Measurements from ENCODE around the gene PIP5KL1.

PIP5KL1 gene

GRCh38 chr9:127977009-127977883 lies 46.7 kb upstream of the PIP5KL1 start:
- H3K4me3 ChIP-seq (replicated peaks in 1 of 2; ENCODE audit: low read depth in 2 of 2, low read length in 2 of 2): peak overlapping the region; percentile 25 to 37
- TF ChIP-seq CTCF (IDR thresholded peaks at IDR 0.05; ENCODE audit: low read depth, low read length): no peak
- DNase-seq (ENCODE audit: low read depth in 2 of 2): no peak

DNA sequence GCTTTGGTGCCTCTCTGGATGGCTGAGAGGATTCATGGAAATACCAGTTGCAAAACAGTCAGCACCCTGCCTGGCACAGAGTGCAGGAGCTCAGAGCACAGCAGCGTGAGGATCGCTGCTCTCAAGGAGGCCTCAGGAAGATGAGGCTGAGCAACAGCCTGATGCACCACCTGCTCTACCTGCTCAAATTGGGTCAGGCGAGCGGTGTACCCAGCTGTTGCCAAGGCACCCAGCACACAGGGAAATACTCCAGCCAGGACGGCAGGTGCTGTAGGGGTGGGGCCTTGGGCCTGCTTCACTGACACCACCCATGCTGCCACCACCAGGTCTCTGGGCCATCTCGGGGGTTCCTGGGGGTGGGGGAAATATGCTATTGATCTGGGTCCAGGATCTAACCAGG lies 45.9 kb upstream of the PIP5KL1 start:
- no peak overlapping the region for H3K4me3 ChIP-seq (replicated peaks in 1 of 2; ENCODE audit: low read depth in 2 of 2, low read length in 2 of 2)
- no peak for TF ChIP-seq CTCF (IDR thresholded peaks at IDR 0.05; ENCODE audit: low read depth, low read length)
- DNase-seq (ENCODE audit: low read depth in 2 of 2): no peak

DNA sequence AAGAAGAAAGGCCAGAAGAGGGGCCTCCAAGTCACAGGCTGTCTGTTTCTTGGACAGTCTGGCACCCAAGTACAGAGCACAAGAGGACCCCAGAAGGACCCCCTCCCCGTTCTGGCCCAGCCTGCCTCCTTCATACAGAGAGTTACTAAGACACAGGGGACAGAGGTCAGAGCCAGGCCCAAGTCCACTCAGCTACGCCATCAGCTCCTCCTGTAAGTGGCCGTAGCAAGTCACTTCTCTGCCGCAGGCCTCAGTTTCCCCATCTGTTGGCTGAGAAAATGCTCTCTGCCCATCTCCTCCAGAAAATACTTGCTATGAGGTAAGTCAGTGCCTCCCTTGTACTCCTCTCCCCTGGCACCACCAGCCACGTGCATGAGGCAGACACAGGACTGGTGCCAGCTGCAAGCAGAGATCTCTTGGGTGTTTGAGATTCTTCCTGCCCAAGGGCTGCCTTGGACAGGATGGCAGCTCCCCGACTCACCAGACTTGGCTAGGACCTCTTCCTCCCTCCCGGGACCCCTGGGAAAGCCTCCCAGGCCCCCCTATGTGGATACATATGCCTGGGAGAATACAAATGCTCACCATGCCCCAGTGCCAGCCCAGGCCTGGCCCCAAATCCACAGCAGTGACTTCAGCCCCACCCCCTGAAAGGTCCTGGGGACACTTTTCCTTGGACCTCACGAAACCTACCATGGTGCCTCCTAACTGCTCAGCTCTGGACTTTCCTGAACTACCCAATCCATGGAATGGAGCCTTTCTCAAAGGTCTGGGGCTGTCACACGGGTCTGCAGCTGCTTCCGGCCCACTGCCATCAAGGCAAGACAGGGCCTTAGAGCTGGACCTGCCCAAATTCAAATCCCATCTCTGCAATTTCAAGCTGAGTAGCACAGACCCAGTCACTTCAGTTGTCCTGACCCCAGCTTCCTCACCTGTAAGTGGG lies 45.1 kb upstream of the PIP5KL1 start:
- no peak for DNase-seq (ENCODE audit: low read depth in 2 of 2)
- H3K4me3 ChIP-seq (replicated peaks in 1 of 2; ENCODE audit: low read depth in 2 of 2, low read length in 2 of 2): no peak overlapping the region
- TF ChIP-seq CTCF (IDR thresholded peaks at IDR 0.05; ENCODE audit: low read depth, low read length): no peak

DNA sequence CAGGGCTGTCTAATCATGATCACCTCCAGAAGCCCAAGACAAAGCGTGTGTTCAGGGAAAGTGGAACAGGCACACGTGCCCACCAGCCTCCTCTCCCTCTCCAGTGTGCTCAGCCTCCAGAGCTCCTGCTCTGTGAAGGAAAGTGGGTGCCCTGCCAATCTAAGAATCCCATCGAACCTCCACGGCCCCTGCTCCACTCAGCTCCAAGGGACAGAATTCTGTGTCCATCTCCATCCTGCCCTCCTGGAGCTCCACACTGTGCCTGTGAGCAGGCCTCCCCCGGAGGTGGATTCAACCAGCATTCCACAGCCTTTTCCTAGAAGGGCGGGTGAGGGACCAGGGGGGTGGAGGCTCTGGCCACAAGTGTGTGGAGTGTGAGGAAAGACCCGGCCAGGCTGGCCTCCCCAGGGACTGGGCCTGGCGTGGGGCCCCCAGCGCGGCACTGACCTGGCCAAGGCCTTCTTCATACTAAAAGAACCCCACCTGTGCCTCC lies 44.2 kb upstream of the PIP5KL1 start:
- peak in 1 of 2 donors; percentile 56 for DNase-seq (ENCODE audit: low read depth in 2 of 2)
- no peak overlapping the region for H3K4me3 ChIP-seq (replicated peaks in 1 of 2; ENCODE audit: low read depth in 2 of 2, low read length in 2 of 2)

DNA sequence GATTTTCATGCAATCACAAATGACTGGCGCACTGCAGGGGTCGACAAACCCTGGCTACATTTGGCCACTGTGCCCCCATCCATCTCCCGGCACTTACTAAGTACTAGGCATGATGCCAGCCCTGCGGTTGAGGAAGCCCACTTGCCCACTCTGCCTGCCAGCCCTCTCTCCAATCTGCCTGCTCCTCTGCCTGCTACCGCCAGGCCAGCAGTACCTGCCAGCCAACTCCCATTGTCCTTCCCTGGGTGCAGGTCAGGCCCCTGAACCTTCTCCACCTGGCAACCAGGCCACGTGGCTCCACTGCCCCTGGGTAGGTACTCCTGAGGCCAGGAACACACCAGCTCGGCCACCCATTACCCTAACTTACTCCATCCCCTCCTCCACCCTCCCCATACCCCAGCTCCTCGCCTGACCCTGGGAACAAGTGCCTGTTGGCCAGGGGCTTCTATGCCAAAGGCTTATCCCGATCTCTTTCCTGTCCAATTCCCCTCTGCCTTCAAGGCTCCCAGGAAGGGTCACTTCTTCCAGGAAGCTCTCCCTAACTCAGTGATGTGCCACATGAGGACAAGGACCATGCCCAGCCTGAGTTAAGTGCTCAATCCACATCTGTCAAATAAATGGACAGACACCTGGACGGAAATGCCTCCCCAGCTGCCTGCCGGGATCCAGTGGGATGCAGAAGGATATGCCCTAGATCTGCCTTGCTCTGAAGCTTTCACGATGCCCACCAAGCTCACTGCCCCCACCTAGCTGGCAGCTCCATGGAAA lies 43.6 kb upstream of the PIP5KL1 start:
- no peak overlapping the region for H3K4me3 ChIP-seq (replicated peaks in 1 of 2; ENCODE audit: low read depth in 2 of 2, low read length in 2 of 2)
- TF ChIP-seq CTCF (IDR thresholded peaks at IDR 0.05; ENCODE audit: low read depth, low read length): no peak
- DNase-seq (ENCODE audit: low read depth in 2 of 2): no peak

More for the DNA sequence above, 44.2 kb upstream of the PIP5KL1 start:
- TF ChIP-seq CTCF (IDR thresholded peaks at IDR 0.05; ENCODE audit: low read depth, low read length): no peak
